PC-9 (cell line): ENCODE measurements around the gene GH1. TPM values are rescaled to one million over a fixed set of nuclear protein-coding genes. Genes with fewer than 3 reads are reported as not detected.

Experiments used
- BruUV-seq: library from RNA; stranded (reverse); fragments of 400-500 nt; replicated peaks from 2 replicates; lab custom pipeline; 2021; lab: Mats Ljungman, UMichigan
- CTCF ChIA-PET: fragments of 300-600 bp; sonication (Branson Sonifier 250); formaldehyde crosslinking; loops from one replicate; lab custom pipeline; 2022; ENCODE audit warnings: antibody characterized with exemption; lab: Charles Lee
- POLR2A ChIA-PET: fragments of 300-600 bp; sonication (Branson Sonifier 250); formaldehyde crosslinking; loops from one replicate; lab custom pipeline; 2022; ENCODE audit warnings: antibody characterized with exemption; ENCODE audit not compliant: unreplicated experiment; lab: Charles Lee
- DNase-seq, 2 experiments: peaks; one replicate each; pipeline versions ENCODE4 v3.0.0 to v3.0.0-alpha.2; 2015 to 2022; ENCODE audit warnings: mixed read lengths in 1 of 2
- H2AFZ ChIP-seq: fragments of 200-600 bp; sonication (generic); 2 replicates; pipeline ENCODE4 v1.8.1; 2017; ENCODE audit warnings: antibody characterized with exemption
- H3F3A ChIP-seq: fragments of 200-600 bp; sonication (generic); 2 replicates; pipeline ENCODE4 v1.8.1; 2017; ENCODE audit warnings: antibody characterized with exemption, mild to moderate bottlenecking, low read depth; ENCODE audit not compliant: insufficient read depth
- H3K27ac ChIP-seq: fragments of 200-600 bp; sonication (generic); 2 replicates; pipeline ENCODE4 v1.6.1; 2016; ENCODE audit warnings: mixed run types
- H3K27me3 ChIP-seq: fragments of 200-600 bp; sonication (generic); 2 replicates; pipeline ENCODE4 v1.6.1; 2016; ENCODE audit warnings: low read depth, mixed run types; ENCODE audit not compliant: insufficient read depth
- H3K36me3 ChIP-seq: fragments of 200-600 bp; sonication (generic); 2 replicates; pipeline ENCODE4 v1.6.1; 2016; ENCODE audit warnings: low read depth, mixed run types
- H3K4me1 ChIP-seq: fragments of 200-600 bp; sonication (generic); replicated peaks from 2 replicates; pipeline ENCODE4 v1.6.1; 2016; ENCODE audit warnings: mixed run types; ENCODE audit not compliant: insufficient read depth
- H3K4me2 ChIP-seq: fragments of 200-600 bp; sonication (generic); 2 replicates; pipeline ENCODE4 v1.6.1; 2017; ENCODE audit warnings: mixed run types
- H3K4me3 ChIP-seq: fragments of 200-600 bp; sonication (generic); 2 replicates; pipeline ENCODE4 v1.6.1; 2016; ENCODE audit warnings: mixed run types
- H3K79me2 ChIP-seq: fragments of 200-600 bp; sonication (generic); 2 replicates; pipeline ENCODE4 v1.6.1; 2017; ENCODE audit warnings: low read depth, mixed run types
- H3K9me2 ChIP-seq: fragments of 200-600 bp; sonication (generic); 2 replicates; pipeline ENCODE4 v1.8.1; 2017; ENCODE audit warnings: mild to moderate bottlenecking; ENCODE audit not compliant: insufficient read depth
- H3K9me3 ChIP-seq: fragments of 200-600 bp; sonication (generic); 2 replicates; pipeline ENCODE4 v1.8.1; 2016; ENCODE audit warnings: low read depth; ENCODE audit not compliant: insufficient read depth
- H4K20me1 ChIP-seq: fragments of 200-600 bp; sonication (generic); 2 replicates; pipeline ENCODE4 v1.8.1; 2017; ENCODE audit not compliant: insufficient read depth
- CTCF ChIP-seq: fragments of 200-600 bp; sonication (generic); conservative IDR thresholded peaks from 2 replicates; pipeline ENCODE4 v1.6.1; 2017; ENCODE audit warnings: mixed run types, antibody characterized with exemption, mild to moderate bottlenecking, moderate library complexity
- EZH2 ChIP-seq: fragments of 200-600 bp; sonication (generic); IDR thresholded peaks from 2 replicates; pipeline ENCODE4 v1.8.0; 2017; ENCODE audit warnings: antibody characterized with exemption, low read depth
- intact Hi-C: fragments of 100-400 bp; cut with micrococcal nuclease; formaldehyde crosslinking; loops from one replicate; pipeline ENCODE4 v1.10.0; 2022; ENCODE audit not compliant: unreplicated experiment
- total RNA-seq: library from RNA; stranded (reverse); gene quantifications from 2 replicates; pipeline ENCODE4 v1.2.3, GENCODE V29; 2021

GH1 gene
- total RNA-seq, 1 experiment from 2014 or later: not detected

- Histone ChIP-seq H3K4me1 (no peaks in the 10 kb centered on the region), H3K9me2 (no peaks in the 10 kb centered on the region), H4K20me1 (no peaks in the 10 kb centered on the region), H3F3A (no peaks in the 10 kb centered on the region), H3K9me3 (no peaks in the 10 kb centered on the region), H3K36me3 (no peaks in the 10 kb centered on the region), H3K4me3 (no peak overlapping the region), H3K27ac (no peak overlapping the region), H3K27me3 (no peaks in the 10 kb centered on the region; the same call in 1 of the 2 replicates), H2AFZ (no peak overlapping the region), H3K4me2 (no peak overlapping the region), H3K79me2 (no peaks in the 10 kb centered on the region)
- peak; percentile 50 to 62 for DNase-seq
- CTCF ChIA-PET: interaction anchor here (0.6 to 1.2 kb wide), 4 partner anchors 61 to 183 kb away, joined by 3 to 4 read pairs (median 4); no protein-coding TSS in a partner anchor
- POLR2A ChIA-PET: interaction anchor here (0.5 kb wide), 1 partner anchor 969 kb away, joined by 5 read pairs; no protein-coding TSS in a partner anchor
- intact Hi-C loops: loop anchor here (1.0 to 5.0 kb wide), 3 partner anchors 32 to 74 kb away; no protein-coding TSS in a partner anchor
- no TSS peak for BruUV-seq
- TF ChIP-seq EZH2: no peak
- TF ChIP-seq CTCF: peak; percentile 83
Measured at GRCh38 chr17:63950940-63951907, 32.6 kb upstream of the GH1 start.

GRCh38 chr17:63949576-63950250 lies 31.1 kb upstream of the GH1 start:
- POLR2A ChIA-PET: no interaction called here

More at GRCh38 chr17:63949576-63950250, 31.1 kb upstream of the GH1 start:
- H3K4me3 ChIP-seq: no peak overlapping the region
- no peak for DNase-seq
- no peaks in the 10 kb centered on the region for H3K36me3 ChIP-seq
- no peak overlapping the region for H3K4me2 ChIP-seq
- no peaks in the 10 kb centered on the region for H3K79me2 ChIP-seq
- H3K9me3 ChIP-seq: no peaks in the 10 kb centered on the region
- BruUV-seq: no TSS peak
- CTCF ChIA-PET: interaction anchor here (0.6 to 1.1 kb wide), 2 partner anchors 24 to 30 kb away, joined by 3 to 4 read pairs; no protein-coding TSS in a partner anchor
- TF ChIP-seq CTCF: no peak
- TF ChIP-seq EZH2: no peak
- no peaks in the 10 kb centered on the region for H3K4me1 ChIP-seq
- intact Hi-C loops: loop anchor here (5.0 kb wide), 1 partner anchor 38 kb away; no protein-coding TSS in a partner anchor
- no peaks in the 10 kb centered on the region for H3K9me2 ChIP-seq
- H3K27ac ChIP-seq: no peak overlapping the region
- H3F3A ChIP-seq: no peaks in the 10 kb centered on the region
- H3K27me3 ChIP-seq: peaks cover 3% of the 10 kb centered on the region
- no peak overlapping the region for H2AFZ ChIP-seq
- H4K20me1 ChIP-seq: no peaks in the 10 kb centered on the region
